Measurements from ENCODE around the gene CHRNG. TPM values are rescaled to one million over a fixed set of nuclear protein-coding genes. Genes with fewer than 3 reads are reported as not detected.

CHRNG gene
- total RNA-seq, 1 experiment from 2014 or later = not detected

DNA sequence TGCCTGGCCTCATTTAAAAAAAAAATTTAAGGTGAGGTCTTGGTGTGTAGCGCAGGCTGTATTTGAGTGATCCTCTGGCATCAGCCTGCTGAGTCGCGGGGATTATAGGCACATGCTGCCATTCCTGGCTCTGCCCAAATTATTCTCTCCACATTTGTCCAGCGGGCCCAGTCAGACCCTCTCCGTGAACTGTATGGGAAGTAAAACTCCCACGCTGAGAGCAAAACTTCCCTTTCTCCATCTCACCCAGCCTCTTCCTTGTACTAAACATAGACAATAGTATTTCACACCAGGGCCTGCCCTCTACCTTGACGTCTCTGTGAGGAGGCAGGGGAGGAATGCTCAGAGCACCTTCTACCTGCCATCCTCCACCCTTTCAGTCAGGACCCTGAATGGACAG, 48.0 kb downstream of the CHRNG start:
- no peaks in the 10 kb centered on the region for H3K27me3 Mint-ChIP-seq (ENCODE audit: insufficient read depth, unreplicated experiment)
- ChIA-PET CTCF (no interaction called here), POLR2A (no interaction called here)
- Histone ChIP-seq H3K36me3 (ENCODE audit: control insufficient read depth, insufficient read depth, low read length) (no peaks in the 10 kb centered on the region), H3K9me3 (no peaks in the 10 kb centered on the region), H3K4me1 (no peaks in the 10 kb centered on the region), H3K4me3 (ENCODE audit: low read depth, low read length) (no peak overlapping the region), H3K27me3 (replicated peaks; ENCODE audit: control insufficient read depth, insufficient read depth, low read length) (no peaks in the 10 kb centered on the region)
- no peaks in the 10 kb centered on the region for H3K9me3 Mint-ChIP-seq (ENCODE audit: unreplicated experiment)
- no TSS peak for BruUV-seq (replicated peaks)
- H3K4me1 Mint-ChIP-seq (ENCODE audit: low read depth, unreplicated experiment) = peaks cover 6% of the 10 kb centered on the region
- H3K4me3 Mint-ChIP-seq (ENCODE audit: unreplicated experiment) = no peak overlapping the region
- no peak for DNase-seq
- TF ChIP-seq, protein P1, sequence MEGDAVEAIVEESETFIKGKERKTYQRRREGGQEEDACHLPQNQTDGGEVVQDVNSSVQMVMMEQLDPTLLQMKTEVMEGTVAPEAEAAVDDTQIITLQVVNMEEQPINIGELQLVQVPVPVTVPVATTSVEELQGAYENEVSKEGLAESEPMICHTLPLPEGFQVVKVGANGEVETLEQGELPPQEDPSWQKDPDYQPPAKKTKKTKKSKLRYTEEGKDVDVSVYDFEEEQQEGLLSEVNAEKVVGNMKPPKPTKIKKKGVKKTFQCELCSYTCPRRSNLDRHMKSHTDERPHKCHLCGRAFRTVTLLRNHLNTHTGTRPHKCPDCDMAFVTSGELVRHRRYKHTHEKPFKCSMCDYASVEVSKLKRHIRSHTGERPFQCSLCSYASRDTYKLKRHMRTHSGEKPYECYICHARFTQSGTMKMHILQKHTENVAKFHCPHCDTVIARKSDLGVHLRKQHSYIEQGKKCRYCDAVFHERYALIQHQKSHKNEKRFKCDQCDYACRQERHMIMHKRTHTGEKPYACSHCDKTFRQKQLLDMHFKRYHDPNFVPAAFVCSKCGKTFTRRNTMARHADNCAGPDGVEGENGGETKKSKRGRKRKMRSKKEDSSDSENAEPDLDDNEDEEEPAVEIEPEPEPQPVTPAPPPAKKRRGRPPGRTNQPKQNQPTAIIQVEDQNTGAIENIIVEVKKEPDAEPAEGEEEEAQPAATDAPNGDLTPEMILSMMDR (IDR thresholded peaks at IDR 0.05; ENCODE audit: insufficient read depth in 1 of 2, low read depth in 1 of 2, low read length in 1 of 2, severe bottlenecking in 1 of 2, unreplicated experiment in 1 of 2) = no peak
- intact Hi-C loops (cut with micrococcal nuclease; ENCODE audit: unreplicated experiment) = no loop called here
- H3K27ac Mint-ChIP-seq (ENCODE audit: unreplicated experiment) = no peak overlapping the region
- H3K36me3 Mint-ChIP-seq (ENCODE audit: insufficient read depth, unreplicated experiment) = peaks cover 4% of the 10 kb centered on the region

DNA sequence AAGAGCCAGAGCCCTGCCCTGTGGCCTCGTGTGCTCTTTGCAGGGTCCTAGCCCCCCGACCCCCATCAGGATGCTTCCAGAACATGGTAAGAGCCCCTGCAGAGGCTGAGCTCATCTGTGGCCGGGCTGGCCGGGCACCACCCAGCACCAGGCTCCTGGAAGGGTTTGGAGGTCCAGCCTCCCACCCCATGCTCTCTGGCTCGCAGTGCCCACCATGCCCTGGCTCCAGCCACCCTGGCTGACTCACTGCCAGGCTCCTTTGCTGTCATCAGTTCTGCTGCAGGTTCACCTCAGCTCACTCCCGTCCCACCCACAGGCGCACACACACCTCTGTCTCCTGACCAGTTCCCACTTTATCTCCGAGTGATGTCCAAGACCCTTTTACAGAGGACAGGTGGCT, 48.5 kb downstream of the CHRNG start:
- DNase-seq = no peak
- intact Hi-C loops (cut with micrococcal nuclease; ENCODE audit: unreplicated experiment) = no loop called here
- Histone ChIP-seq H3K9me3 (no peaks in the 10 kb centered on the region), H3K27me3 (replicated peaks; ENCODE audit: control insufficient read depth, insufficient read depth, low read length) (no peaks in the 10 kb centered on the region), H3K4me3 (ENCODE audit: low read depth, low read length) (no peak overlapping the region), H3K4me1 (no peaks in the 10 kb centered on the region), H3K36me3 (ENCODE audit: control insufficient read depth, insufficient read depth, low read length) (no peaks in the 10 kb centered on the region)
- Mint-ChIP-seq H3K9me3 (ENCODE audit: unreplicated experiment) (no peaks in the 10 kb centered on the region), H3K27me3 (ENCODE audit: insufficient read depth, unreplicated experiment) (no peaks in the 10 kb centered on the region), H3K4me3 (ENCODE audit: unreplicated experiment) (no peak overlapping the region), H3K4me1 (ENCODE audit: low read depth, unreplicated experiment) (peaks cover 6% of the 10 kb centered on the region), H3K36me3 (ENCODE audit: insufficient read depth, unreplicated experiment) (no peaks in the 10 kb centered on the region), H3K27ac (ENCODE audit: unreplicated experiment) (no peak overlapping the region)
- TF ChIP-seq, protein P1 (IDR thresholded peaks at IDR 0.05; ENCODE audit: insufficient read depth in 1 of 2, low read depth in 1 of 2, low read length in 1 of 2, severe bottlenecking in 1 of 2, unreplicated experiment in 1 of 2) = no peak
- CTCF ChIA-PET = no interaction called here
- POLR2A ChIA-PET = no interaction called here
- BruUV-seq (replicated peaks) = no TSS peak

GRCh38 chr2:232588680-232589585, 49.4 kb downstream of the CHRNG start:
- peaks cover 6% of the 10 kb centered on the region for H3K4me1 Mint-ChIP-seq (ENCODE audit: low read depth, unreplicated experiment)
- no TSS peak for BruUV-seq (replicated peaks)
- no peak for DNase-seq
- H3K4me1 ChIP-seq = no peaks in the 10 kb centered on the region
- no peak overlapping the region for H3K4me3 ChIP-seq (ENCODE audit: low read depth, low read length)
- ChIA-PET POLR2A (no interaction called here), CTCF (no interaction called here)
- H3K36me3 Mint-ChIP-seq (ENCODE audit: insufficient read depth, unreplicated experiment) = no peaks in the 10 kb centered on the region
- no peaks in the 10 kb centered on the region for H3K9me3 ChIP-seq
- no peaks in the 10 kb centered on the region for H3K9me3 Mint-ChIP-seq (ENCODE audit: unreplicated experiment)
- no peaks in the 10 kb centered on the region for H3K27me3 Mint-ChIP-seq (ENCODE audit: insufficient read depth, unreplicated experiment)
- TF ChIP-seq, protein P1 (IDR thresholded peaks at IDR 0.05; ENCODE audit: insufficient read depth in 1 of 2, low read depth in 1 of 2, low read length in 1 of 2, severe bottlenecking in 1 of 2, unreplicated experiment in 1 of 2) = no peak
- H3K27me3 ChIP-seq (replicated peaks; ENCODE audit: control insufficient read depth, insufficient read depth, low read length) = no peaks in the 10 kb centered on the region
- no peaks in the 10 kb centered on the region for H3K36me3 ChIP-seq (ENCODE audit: control insufficient read depth, insufficient read depth, low read length)
- intact Hi-C loops (cut with micrococcal nuclease; ENCODE audit: unreplicated experiment) = no loop called here
- H3K4me3 Mint-ChIP-seq (ENCODE audit: unreplicated experiment) = no peak overlapping the region
- no peak overlapping the region for H3K27ac Mint-ChIP-seq (ENCODE audit: unreplicated experiment)
